HL-60 (cell line): ENCODE measurements around the gene RAB31.
A peak's percentile ranks its signal among the peaks of the same experiment; 100 is the strongest.
"Not testable (repeated sequence)": the region's sequence is repeated elsewhere in the genome, so short reads cannot be mapped to it uniquely, and the experiment has no call there.

Experiments used
- DNase-seq, 2 experiments: peaks; one replicate each; pipeline ENCODE4 v3.0.0-alpha.2; 2010 to 2020; ENCODE audit warnings: low read depth in 1 of 2, low spot score in 1 of 2
- H3K27ac ChIP-seq: fragments of 250-450 bp; sonication (Bioruptor Pico); replicated peaks from 2 replicates; pipeline ENCODE4 v1.5.1; 2020; ENCODE audit warnings: mild to moderate bottlenecking, moderate library complexity
- H3K27me3 ChIP-seq: fragments of 250-450 bp; sonication (Bioruptor Pico); 2 replicates; pipeline ENCODE4 v1.5.1; 2021; ENCODE audit warnings: mild to moderate bottlenecking, moderate library complexity; ENCODE audit not compliant: insufficient read depth, poor library complexity, severe bottlenecking
- H3K4me3 ChIP-seq: replicated peaks from 2 replicates; pipeline ENCODE4 v1.5.1; 2011; ENCODE audit warnings: mild to moderate bottlenecking, control low read depth, low read length; ENCODE audit not compliant: insufficient read depth
- GABPA ChIP-seq: IDR thresholded peaks from 2 replicates; pipeline ENCODE4 v1.6.1; 2012; ENCODE audit warnings: low read depth
- POLR2AphosphoS5 ChIP-seq: IDR thresholded peaks from 2 replicates; pipeline ENCODE4 v1.6.1; 2012; ENCODE audit warnings: low read depth
- SPI1 ChIP-seq: IDR thresholded peaks from 2 replicates; pipeline ENCODE4 v1.6.1; 2012; ENCODE audit warnings: low read depth, mild to moderate bottlenecking, borderline replicate concordance
- TF ChIP-seq, protein P1 (sequence below): IDR thresholded peaks from one replicate; pipeline ENCODE4 v1.5.1; 2011; ENCODE audit warnings: low read length, control low read depth, inconsistent platforms; ENCODE audit not compliant: insufficient read depth
- TF ChIP-seq, protein P2 (sequence below): IDR thresholded peaks from 2 replicates; pipeline ENCODE4 v1.6.1; 2012; ENCODE audit warnings: low read depth; ENCODE audit not compliant: insufficient replicate concordance

Gene RAB31

DNA sequence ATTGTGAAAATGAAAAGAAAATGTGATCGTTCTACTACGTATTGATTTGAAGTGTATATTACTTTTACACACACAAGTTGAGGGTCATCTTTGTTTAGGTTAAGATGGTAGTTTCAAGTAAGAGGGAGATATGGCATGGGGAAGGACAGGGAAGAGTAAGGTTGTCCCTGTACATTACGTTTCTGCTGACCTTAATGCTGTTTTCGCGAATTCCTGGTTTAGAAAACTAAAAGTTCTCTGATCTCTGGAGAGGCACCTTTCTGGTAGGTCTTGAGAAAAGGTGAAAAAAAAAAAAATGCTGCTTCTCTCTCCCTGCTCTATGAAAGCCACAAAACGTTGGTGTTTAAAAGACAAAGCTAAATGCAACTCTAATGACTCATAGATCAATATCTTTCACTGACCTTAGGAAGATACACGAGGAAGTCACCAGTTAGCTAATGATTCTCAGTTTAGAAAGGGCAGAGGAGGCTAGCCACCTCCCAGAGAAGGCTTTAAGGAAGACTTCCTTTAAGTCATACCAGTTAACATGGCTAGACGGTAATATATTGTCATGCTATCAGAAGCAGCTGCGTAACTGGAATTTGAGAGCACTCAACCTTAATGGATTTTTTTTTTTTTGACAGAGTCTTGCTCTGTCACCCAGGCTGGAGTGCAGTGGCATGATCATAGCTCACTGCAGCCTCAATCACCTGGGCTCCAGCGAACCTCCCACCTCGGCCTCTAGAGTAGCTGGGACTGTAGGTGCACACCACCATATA, 190.9 kb downstream of the RAB31 start:
- no peaks in the 10 kb centered on the region for H3K27me3 ChIP-seq
- TF ChIP-seq POLR2AphosphoS5 (no peak), SPI1 (no peak), GABPA (no peak)
- TF ChIP-seq, protein P1, sequence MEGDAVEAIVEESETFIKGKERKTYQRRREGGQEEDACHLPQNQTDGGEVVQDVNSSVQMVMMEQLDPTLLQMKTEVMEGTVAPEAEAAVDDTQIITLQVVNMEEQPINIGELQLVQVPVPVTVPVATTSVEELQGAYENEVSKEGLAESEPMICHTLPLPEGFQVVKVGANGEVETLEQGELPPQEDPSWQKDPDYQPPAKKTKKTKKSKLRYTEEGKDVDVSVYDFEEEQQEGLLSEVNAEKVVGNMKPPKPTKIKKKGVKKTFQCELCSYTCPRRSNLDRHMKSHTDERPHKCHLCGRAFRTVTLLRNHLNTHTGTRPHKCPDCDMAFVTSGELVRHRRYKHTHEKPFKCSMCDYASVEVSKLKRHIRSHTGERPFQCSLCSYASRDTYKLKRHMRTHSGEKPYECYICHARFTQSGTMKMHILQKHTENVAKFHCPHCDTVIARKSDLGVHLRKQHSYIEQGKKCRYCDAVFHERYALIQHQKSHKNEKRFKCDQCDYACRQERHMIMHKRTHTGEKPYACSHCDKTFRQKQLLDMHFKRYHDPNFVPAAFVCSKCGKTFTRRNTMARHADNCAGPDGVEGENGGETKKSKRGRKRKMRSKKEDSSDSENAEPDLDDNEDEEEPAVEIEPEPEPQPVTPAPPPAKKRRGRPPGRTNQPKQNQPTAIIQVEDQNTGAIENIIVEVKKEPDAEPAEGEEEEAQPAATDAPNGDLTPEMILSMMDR: no peak
- TF ChIP-seq, protein P2, sequence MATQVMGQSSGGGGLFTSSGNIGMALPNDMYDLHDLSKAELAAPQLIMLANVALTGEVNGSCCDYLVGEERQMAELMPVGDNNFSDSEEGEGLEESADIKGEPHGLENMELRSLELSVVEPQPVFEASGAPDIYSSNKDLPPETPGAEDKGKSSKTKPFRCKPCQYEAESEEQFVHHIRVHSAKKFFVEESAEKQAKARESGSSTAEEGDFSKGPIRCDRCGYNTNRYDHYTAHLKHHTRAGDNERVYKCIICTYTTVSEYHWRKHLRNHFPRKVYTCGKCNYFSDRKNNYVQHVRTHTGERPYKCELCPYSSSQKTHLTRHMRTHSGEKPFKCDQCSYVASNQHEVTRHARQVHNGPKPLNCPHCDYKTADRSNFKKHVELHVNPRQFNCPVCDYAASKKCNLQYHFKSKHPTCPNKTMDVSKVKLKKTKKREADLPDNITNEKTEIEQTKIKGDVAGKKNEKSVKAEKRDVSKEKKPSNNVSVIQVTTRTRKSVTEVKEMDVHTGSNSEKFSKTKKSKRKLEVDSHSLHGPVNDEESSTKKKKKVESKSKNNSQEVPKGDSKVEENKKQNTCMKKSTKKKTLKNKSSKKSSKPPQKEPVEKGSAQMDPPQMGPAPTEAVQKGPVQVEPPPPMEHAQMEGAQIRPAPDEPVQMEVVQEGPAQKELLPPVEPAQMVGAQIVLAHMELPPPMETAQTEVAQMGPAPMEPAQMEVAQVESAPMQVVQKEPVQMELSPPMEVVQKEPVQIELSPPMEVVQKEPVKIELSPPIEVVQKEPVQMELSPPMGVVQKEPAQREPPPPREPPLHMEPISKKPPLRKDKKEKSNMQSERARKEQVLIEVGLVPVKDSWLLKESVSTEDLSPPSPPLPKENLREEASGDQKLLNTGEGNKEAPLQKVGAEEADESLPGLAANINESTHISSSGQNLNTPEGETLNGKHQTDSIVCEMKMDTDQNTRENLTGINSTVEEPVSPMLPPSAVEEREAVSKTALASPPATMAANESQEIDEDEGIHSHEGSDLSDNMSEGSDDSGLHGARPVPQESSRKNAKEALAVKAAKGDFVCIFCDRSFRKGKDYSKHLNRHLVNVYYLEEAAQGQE: no peak
- peak; percentile 38 to 74 for DNase-seq
- 0 out of 2 replicates have a peak overlapping the region, but pooled peaks have one; percentile 3 for H3K27ac ChIP-seq
- H3K4me3 ChIP-seq: no peak overlapping the region

DNA sequence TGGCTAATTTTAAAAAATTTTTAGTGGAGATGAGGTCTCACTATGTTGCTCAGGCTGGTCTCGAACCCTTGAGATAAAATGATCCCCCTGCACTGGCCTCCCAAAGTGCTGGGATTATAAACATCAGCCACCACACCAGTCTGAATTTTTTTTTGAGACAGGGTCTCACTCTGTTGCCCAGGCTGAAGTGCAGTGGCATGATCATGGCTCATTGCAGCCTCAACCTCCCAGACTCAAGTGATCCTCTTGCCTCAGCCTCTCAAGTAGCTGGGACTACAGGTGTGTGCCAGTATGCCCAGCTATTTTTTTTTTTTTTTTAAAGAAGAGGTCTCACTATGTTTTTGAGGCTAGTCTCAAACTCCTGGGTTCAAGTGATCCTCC, 191.4 kb downstream of the RAB31 start:
- H3K27ac ChIP-seq, H3K4me3 ChIP-seq, DNase-seq, H3K27me3 ChIP-seq: not testable (repeated sequence)

DNA sequence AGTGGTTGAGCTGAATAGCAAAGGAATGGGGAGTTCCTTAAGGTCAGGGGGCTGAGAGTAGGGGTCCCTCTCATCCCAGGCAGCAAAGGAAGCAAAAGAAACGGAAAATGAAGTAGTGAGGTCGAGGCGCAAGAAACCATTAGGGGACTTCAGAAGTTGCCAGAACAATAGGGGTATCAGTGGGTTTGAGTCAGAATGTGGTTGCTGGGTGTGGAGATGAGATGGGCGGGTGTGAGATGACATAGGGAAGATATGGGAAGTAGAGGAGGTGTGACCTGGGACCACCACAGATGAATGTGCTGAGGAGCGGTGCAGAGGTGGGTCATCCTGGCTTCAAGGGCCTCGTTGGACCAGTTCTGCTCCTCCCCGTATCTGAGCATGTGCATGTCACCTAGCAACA, 192.6 kb downstream of the RAB31 start:
- Histone ChIP-seq H3K27ac (no peak overlapping the region), H3K4me3 (no peak overlapping the region), H3K27me3 (no peaks in the 10 kb centered on the region)
- TF ChIP-seq POLR2AphosphoS5 (no peak), SPI1 (no peak), GABPA (no peak)
- TF ChIP-seq, protein P2: no peak
- TF ChIP-seq, protein P1: no peak
- no peak for DNase-seq

DNA sequence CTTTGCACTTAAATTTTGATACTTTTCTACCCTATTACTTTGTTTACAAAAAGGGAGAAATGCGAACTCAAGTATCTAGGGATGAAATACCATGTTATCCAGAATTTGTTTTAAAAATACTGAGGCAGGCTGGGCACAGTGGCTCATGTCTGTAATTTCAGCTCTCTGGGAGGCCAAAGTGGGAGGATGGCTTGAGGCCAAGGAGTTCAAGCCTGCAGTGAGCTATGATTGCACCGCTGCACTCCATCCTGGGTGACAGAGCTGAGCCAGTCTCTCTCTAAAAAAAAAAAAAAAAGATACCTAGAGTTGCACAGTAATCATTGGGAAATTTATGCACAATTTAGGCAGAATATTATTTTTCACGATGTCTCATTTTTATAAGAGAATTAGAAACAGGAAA, 193.3 kb downstream of the RAB31 start:
- Histone ChIP-seq H3K27ac (no peak overlapping the region), H3K27me3 (no peaks in the 10 kb centered on the region), H3K4me3 (no peak overlapping the region)
- DNase-seq: no peak
- no peak for TF ChIP-seq POLR2AphosphoS5
- TF ChIP-seq, protein P1: no peak

DNA sequence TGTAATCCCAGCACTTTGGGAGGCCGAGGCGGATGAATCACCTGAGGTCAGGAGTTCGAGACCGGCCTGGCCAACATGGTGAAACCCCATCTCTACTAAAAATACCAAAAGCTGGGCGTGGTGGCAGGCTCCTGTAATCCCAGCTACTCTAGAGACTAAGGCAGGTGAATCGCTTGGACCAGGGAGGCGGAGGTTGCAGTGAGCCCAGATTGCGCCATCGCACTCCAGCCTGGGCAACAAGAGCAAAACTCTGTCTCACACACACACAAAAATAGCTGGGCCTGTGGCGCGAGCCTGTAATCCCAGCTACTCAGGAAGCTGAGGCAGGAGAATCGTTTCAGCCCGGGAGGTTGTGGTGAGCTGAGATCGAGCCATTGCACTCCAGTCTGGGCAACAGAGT, 194.2 kb downstream of the RAB31 start:
- H3K27me3 ChIP-seq, DNase-seq, H3K4me3 ChIP-seq, H3K27ac ChIP-seq: not testable (repeated sequence)
